ENCODE measurements around the gene ECT2. TPM values are rescaled to one million over a fixed set of nuclear protein-coding genes. Genes with fewer than 3 reads are reported as not detected.

The ECT2 gene
- total RNA-seq, 1 experiment from 2014 or later: 81.3 TPM

GRCh38 chr3:172808969-172809546, 58.5 kb downstream of the ECT2 start:
- Histone ChIP-seq H4K8ac (replicated peaks; ENCODE audit: insufficient read length, low read depth, low read length) (no peak overlapping the region), H3K9me3 (ENCODE audit: control insufficient read depth, low read depth, low read length) (no peaks in the 10 kb centered on the region), H3K79me1 (ENCODE audit: insufficient read depth, low read depth, low read length, poor library complexity, severe bottlenecking) (no peaks in the 10 kb centered on the region), H2BK12ac (ENCODE audit: insufficient read length, low read depth, low read length) (no peak overlapping the region), H3K9ac (ENCODE audit: extremely low read depth, insufficient read length, low read length) (no peak overlapping the region), H3K27me3 (ENCODE audit: insufficient read depth, low read length) (no peaks in the 10 kb centered on the region), H3K4me2 (ENCODE audit: insufficient read depth, insufficient read length, low read length) (no peak overlapping the region), H4K91ac (ENCODE audit: insufficient read length, low read depth, low read length) (no peak overlapping the region), H2AK5ac (ENCODE audit: insufficient read length, low read length) (no peak overlapping the region), H3K27ac (ENCODE audit: insufficient read length, low read depth, low read length) (no peak overlapping the region), H2AFZ (ENCODE audit: low read length) (no peak overlapping the region), H3K4ac (ENCODE audit: low read depth, low read length) (no peak overlapping the region), H3K23ac (ENCODE audit: insufficient read length, low read depth, low read length) (no peak overlapping the region), H3K4me1 (ENCODE audit: insufficient read depth, low read length) (no peaks in the 10 kb centered on the region), H2BK5ac (ENCODE audit: insufficient read length, low read length) (no peak overlapping the region), H3K56ac (ENCODE audit: insufficient read length, low read depth, low read length) (no peak overlapping the region), H2BK15ac (ENCODE audit: low read depth, low read length) (no peak overlapping the region), H3K14ac (ENCODE audit: insufficient read depth, low read length) (no peak overlapping the region), H3K23me2 (ENCODE audit: insufficient read length, low read depth, low read length, poor library complexity, severe bottlenecking) (no peaks in the 10 kb centered on the region), H2BK20ac (ENCODE audit: low read depth, low read length, poor library complexity, severe bottlenecking) (no peak overlapping the region), H4K20me1 (ENCODE audit: control insufficient read depth, insufficient read depth, insufficient read length) (no peaks in the 10 kb centered on the region), H2BK120ac (ENCODE audit: low read depth, low read length, poor library complexity, severe bottlenecking) (no peak overlapping the region), H3K18ac (ENCODE audit: insufficient read length, low read depth, low read length) (no peak overlapping the region), H4K5ac (ENCODE audit: insufficient read length, low read depth, low read length) (no peak overlapping the region), H3T11ph (ENCODE audit: low read length) (no peak overlapping the region), H3K79me2 (ENCODE audit: insufficient read depth, low read length) (no peaks in the 10 kb centered on the region)
- Mint-ChIP-seq H3K27ac (no peak overlapping the region), H3K4me1 (no peaks in the 10 kb centered on the region), H3K27me3 (ENCODE audit: low read depth) (no peaks in the 10 kb centered on the region), H3K4me3 (no peak overlapping the region), H3K36me3 (ENCODE audit: insufficient read depth in 1 of 3, low read depth in 3 of 3) (peaks cover 11 to 41% (median 33%) of the 10 kb centered on the region in 3 experiments; a peak in 6 of 7 replicates), H3K9me3 (no peaks in the 10 kb centered on the region)
- peak; percentile 57; the same call in 2 of the 3 replicates for TF ChIP-seq CTCF (conservative IDR thresholded peaks at IDR 0.05)
- no peak for DNase-seq
- WGBS (ENCODE audit: extremely low coverage, insufficient read length, low lambda C conversion rate): no CpG with 5 or more reads among the region's 4 CpGs
